ENCODE data around the gene MYO1A. TPM values are rescaled to one million over a fixed set of nuclear protein-coding genes. Genes with fewer than 3 reads are reported as not detected.

The MYO1A gene
- total RNA-seq, 1 experiment from 2014 or later, result 0.26 TPM

- Histone ChIP-seq H3K4me2 (ENCODE audit: insufficient read depth, insufficient read length, low read length) (no peak overlapping the region), H3K79me1 (ENCODE audit: insufficient read depth, low read depth, low read length, poor library complexity, severe bottlenecking) (peaks cover 3% of the 10 kb centered on the region), H4K91ac (ENCODE audit: insufficient read length, low read depth, low read length) (no peak overlapping the region), H3K27ac (ENCODE audit: insufficient read length, low read depth, low read length) (no peak overlapping the region), H4K5ac (ENCODE audit: insufficient read length, low read depth, low read length) (no peak overlapping the region), H3K14ac (ENCODE audit: insufficient read depth, low read length) (no peak overlapping the region; the same call in 1 of the 2 replicates), H2BK20ac (ENCODE audit: low read depth, low read length, poor library complexity, severe bottlenecking) (no peak overlapping the region), H2BK120ac (ENCODE audit: low read depth, low read length, poor library complexity, severe bottlenecking) (no peak overlapping the region), H3K4me1 (ENCODE audit: insufficient read depth, low read length) (no peaks in the 10 kb centered on the region), H2AFZ (ENCODE audit: low read length) (no peak overlapping the region), H3K27me3 (ENCODE audit: insufficient read depth, low read length) (no peaks in the 10 kb centered on the region), H2BK5ac (ENCODE audit: insufficient read length, low read length) (no peak overlapping the region), H4K20me1 (ENCODE audit: control insufficient read depth, insufficient read depth, insufficient read length) (no peaks in the 10 kb centered on the region), H3K18ac (ENCODE audit: insufficient read length, low read depth, low read length) (no peak overlapping the region), H3T11ph (ENCODE audit: low read length) (no peak overlapping the region), H3K4ac (ENCODE audit: low read depth, low read length) (no peak overlapping the region), H3K9ac (ENCODE audit: extremely low read depth, insufficient read length, low read length) (no peak overlapping the region), H2BK12ac (ENCODE audit: insufficient read length, low read depth, low read length) (no peak overlapping the region), H3K56ac (ENCODE audit: insufficient read length, low read depth, low read length) (no peak overlapping the region), H3K9me3 (ENCODE audit: control insufficient read depth, low read depth, low read length) (no peaks in the 10 kb centered on the region), H3K23ac (ENCODE audit: insufficient read length, low read depth, low read length) (no peak overlapping the region), H2AK5ac (ENCODE audit: insufficient read length, low read length) (no peak overlapping the region), H3K79me2 (ENCODE audit: insufficient read depth, low read length) (no peaks in the 10 kb centered on the region; the same call in none of the 2 replicates), H4K8ac (replicated peaks; ENCODE audit: insufficient read length, low read depth, low read length) (no peak overlapping the region), H2BK15ac (ENCODE audit: low read depth, low read length) (no peak overlapping the region), H3K23me2 (ENCODE audit: insufficient read length, low read depth, low read length, poor library complexity, severe bottlenecking) (no peaks in the 10 kb centered on the region)
- peaks cover 6 to 9% of the 10 kb centered on the region in 2 experiments for H3K4me1 Mint-ChIP-seq
- H3K36me3 Mint-ChIP-seq (ENCODE audit: insufficient read depth in 1 of 3, low read depth in 3 of 3), result peaks cover 3 to 17% (median 15%) of the 10 kb centered on the region in 3 experiments
- peak overlapping the region in 1 of 2 experiments; percentile 4; a peak in 1 of 5 replicates for H3K4me3 Mint-ChIP-seq
- TF ChIP-seq, protein P1, sequence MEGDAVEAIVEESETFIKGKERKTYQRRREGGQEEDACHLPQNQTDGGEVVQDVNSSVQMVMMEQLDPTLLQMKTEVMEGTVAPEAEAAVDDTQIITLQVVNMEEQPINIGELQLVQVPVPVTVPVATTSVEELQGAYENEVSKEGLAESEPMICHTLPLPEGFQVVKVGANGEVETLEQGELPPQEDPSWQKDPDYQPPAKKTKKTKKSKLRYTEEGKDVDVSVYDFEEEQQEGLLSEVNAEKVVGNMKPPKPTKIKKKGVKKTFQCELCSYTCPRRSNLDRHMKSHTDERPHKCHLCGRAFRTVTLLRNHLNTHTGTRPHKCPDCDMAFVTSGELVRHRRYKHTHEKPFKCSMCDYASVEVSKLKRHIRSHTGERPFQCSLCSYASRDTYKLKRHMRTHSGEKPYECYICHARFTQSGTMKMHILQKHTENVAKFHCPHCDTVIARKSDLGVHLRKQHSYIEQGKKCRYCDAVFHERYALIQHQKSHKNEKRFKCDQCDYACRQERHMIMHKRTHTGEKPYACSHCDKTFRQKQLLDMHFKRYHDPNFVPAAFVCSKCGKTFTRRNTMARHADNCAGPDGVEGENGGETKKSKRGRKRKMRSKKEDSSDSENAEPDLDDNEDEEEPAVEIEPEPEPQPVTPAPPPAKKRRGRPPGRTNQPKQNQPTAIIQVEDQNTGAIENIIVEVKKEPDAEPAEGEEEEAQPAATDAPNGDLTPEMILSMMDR (conservative IDR thresholded peaks at IDR 0.05), result no peak
- no peak overlapping the region for H3K27ac Mint-ChIP-seq
- WGBS (ENCODE audit: extremely low coverage, insufficient read length, low lambda C conversion rate), result no CpG with 5 or more reads among the region's 10 CpGs
- H3K27me3 Mint-ChIP-seq (ENCODE audit: low read depth), result no peaks in the 10 kb centered on the region
- DNase-seq, result peak; percentile 29
- no peaks in the 10 kb centered on the region; a peak in 1 of 5 replicates for H3K9me3 Mint-ChIP-seq
Measured at GRCh38 chr12:56994231-56994746, 55.6 kb downstream of the MYO1A start.

All from H9 (cell line).